Activated CD8-positive, alpha-beta memory T cell treated with anti-CD3 and anti-CD28 coated beads for 48 hours (primary cell): ENCODE measurements around the gene RPL31.

Experiments
- DNase-seq, 3 experiments: peaks; one replicate each; pipeline ENCODE4 v3.0.0-alpha.2; 2020; ENCODE audit warnings: low read depth in 2 of 3, low spot score in 2 of 3

RPL31 gene

DNA sequence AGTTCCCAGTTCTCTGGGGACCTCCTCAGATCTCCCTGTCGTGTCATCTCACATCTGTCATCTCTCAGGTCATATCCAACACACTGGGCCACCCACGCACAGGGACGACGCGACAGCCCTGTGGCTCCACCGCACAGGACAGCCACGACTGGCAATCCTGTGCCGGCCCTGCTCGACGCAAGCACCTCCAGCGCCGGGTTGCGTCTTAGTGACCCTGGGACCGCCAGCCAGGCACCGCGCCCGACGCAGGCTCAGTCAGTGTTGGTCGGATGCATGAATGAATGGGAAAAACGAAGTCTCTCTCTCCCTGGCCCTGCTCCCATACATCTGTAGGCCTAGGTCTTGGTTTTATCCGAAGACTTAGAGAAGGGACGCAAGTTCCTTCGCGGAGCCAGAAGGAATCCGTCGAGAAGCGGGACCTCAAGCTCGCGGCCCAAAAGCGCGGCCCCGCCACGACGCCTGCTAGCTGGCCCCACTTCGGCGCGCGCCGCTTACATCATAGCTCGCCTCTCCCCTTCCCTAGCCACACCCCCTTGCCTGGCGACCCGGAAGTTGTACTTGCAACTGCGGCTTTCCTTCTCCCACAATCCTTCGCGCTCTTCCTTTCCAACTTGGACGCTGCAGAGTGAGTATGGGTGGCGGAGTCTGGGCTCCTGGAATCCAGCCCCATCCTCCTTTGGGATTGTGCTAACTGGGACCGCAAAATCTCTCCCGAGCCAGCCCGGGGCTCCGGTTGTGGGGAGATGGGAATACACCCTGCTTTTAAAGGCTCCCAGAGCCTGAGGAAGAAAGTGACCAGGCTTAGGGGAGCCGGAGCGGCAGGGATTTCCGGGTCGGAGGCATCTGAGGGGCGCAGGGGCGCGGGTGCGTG is at the start of gene RPL31:
RPL31 (plus strand) TSS at position 599 of the 871 bp plus-strand sequence. CDS start 413 bp downstream, outside the sequence.
- peak; percentile 76 to 86 (median 86) for DNase-seq

DNA sequence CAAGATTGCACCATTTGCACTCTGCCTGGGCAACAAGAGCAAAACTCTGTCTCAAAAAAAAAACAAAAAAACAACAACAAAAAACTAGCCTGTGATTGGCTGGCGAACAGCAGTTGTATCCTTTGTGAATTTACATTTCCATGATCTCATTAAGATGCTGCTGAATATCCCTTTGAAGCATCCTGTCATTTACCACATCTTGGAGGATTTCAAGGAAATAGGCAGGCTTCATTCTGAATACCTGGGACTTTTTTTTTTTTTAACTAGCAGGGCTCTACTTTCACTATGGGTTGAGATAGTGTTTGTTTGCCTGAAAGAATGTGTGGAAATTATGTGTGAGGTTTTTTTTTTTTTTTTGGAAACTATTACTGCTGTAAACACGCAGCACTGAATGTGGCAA is 49.6 kb upstream of the RPL31 start:
- DNase-seq, result no peak

DNA sequence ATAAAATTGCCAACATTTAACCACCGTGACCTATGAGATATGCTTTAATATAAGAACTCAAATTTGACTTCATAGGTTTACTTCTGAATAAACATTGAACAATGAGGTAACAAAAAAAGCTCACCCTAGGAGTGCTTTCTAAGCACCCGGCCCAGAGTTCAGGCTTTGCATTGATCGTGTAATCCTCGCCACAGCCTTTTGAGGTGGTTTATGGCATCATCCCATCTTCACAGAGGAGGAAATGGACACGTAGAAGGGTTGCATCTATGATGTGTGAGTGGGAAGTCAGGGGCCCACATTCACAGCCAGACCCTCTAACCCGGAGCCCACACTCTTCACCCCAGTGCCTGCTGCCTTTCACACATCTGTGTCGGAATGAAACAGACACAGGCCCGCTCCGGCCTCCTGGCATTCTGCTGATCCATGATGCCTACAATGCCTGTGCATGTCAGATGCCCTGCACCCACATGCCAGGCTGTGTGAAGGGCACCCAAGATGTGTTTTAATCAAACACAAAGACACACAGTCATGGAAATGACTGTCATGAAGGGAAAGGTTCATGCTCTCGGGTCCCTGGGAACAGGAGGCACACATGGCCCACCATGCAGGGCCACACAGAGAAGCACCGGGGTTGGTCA is 48.6 kb upstream of the RPL31 start:
- no peak for DNase-seq

DNA sequence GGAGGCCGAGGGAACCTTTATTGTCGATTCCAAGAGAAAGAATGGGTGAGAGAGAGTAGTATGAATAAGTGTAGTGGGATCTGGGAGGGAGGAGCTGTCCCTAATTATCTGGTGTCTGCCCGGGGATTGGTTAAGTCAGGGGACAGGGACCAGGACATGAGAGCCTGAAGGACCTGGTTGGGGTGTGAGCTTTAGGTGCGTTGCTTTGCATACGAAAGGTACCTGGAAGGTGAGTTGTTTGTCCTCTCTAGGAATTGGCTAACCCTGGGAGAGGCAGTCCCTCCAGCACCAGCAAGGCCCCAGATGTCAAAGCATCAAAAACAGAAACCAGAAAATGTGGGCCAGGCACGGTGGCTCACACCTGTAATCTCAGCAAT is 48.1 kb upstream of the RPL31 start:
- DNase-seq, result no peak

DNA sequence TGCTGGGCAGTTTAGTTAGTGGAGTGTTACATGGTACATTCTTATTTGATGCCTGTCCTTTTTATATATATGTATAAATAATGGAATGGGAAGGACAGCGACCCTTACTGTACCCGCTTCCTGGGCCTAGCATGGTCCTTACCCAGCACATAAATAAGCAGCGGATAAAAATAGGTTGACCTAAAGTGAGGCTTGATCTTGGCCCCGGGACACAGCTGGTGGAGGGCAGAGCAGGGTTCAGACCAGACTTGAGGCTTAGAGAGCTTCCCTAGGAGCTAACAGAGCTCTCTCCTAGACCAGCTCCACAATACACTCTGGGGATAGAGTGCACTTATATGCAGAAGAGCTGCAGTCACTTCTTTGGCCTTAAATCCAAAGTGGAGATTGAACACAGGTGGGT is 46.9 kb upstream of the RPL31 start:
- no peak for DNase-seq

DNA sequence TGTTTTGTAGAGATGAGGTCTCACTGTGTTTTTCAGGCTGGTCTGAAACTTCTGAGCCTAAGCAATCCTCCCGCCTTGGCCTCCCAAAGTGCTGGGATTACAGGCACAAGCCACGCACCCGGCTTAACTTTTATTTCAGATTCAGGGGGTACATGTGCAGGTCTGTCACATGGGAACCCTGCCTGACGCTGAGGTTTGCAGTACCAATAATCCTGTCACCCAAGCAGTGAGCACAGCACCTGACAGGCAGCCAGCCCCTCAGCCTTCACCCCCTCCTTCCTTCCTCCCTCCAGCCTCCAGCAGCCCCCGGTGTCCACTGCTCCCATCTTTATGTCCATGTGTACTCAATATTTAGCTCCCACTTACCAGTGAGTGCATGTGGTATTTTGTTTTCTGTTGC is 46.0 kb upstream of the RPL31 start:
- DNase-seq, result no peak

DNA sequence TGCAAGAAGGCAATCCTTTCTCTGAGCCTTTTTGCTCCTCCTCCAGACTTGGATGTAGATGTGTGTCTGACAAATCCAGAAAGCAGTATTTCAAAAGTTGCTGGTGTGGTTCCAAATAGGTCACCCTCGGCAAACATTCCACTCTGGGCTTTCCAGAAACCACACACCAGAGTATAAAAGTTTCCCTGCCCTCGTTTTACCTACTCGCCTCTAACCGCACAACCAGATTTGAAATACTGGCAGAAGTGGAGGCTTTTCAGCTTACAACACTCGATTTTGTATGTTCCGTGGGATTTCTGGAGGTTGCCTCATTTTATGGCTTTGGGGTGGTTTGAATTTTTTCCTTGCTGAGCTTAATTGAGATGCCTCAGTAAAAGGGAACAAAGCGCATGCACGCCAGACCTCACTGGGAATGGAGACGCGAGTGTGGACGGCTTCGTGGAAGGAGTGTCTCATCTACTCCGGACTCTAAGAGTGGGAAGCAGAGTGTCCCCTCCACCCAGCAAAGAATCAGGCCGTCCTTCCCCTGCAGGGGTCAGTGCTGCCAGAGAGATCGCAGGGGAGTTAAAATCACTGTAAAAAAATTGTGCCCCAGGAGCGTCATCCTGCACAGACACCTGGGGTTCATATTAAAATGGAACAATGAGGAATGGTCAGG is 44.0 kb upstream of the RPL31 start:
- DNase-seq, result no peak

DNA sequence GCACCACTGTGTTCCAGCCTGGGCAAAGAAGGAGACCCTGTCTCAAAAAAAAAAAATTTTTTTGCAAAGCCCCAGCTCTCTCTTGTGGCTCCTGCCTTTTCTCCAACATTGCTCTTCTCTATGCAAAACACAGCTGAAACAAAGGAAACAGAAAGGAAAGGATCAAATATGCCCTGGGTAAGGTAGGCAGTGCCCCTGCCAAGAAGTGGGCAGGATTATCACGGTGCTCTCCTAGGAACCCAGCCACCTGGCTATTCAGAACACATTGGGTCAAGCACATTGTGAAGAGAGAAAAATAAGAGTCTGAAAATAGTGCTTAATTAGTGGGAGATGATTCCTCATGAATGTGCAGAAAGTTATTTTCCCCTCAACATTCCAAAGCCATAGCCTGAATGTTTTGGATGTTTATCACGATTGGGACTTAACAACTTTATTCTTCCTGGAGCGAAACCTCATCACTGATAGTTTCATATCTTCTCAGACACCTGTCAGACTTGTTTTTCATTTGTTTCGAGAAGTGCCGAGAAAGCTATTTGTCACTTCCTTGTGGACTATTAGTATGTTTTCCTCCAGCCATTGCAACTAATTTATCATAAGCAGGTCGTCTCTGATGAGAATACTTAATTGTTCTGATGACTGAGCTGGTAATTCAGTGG is 42.7 kb upstream of the RPL31 start:
- no peak for DNase-seq

DNA sequence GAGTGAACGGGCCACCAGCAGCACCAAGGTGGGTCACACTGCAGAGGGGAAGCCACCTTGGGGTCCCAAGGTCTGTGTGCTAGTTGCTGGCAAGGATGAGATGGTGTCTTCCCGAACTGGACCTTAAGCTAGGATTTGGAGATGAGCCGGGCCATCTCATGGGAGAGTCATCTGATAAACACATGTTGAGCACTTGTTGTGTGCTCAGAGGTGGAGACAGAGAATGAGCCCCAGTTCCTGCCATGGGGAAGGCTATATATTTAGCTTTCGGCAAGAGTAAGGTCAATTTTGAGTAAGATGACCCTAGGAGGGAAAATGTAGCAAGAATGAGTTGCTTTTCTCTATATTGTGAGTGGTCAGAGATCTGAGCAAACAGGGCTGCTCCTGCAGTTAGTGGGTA is 41.4 kb upstream of the RPL31 start:
- no peak for DNase-seq

DNA sequence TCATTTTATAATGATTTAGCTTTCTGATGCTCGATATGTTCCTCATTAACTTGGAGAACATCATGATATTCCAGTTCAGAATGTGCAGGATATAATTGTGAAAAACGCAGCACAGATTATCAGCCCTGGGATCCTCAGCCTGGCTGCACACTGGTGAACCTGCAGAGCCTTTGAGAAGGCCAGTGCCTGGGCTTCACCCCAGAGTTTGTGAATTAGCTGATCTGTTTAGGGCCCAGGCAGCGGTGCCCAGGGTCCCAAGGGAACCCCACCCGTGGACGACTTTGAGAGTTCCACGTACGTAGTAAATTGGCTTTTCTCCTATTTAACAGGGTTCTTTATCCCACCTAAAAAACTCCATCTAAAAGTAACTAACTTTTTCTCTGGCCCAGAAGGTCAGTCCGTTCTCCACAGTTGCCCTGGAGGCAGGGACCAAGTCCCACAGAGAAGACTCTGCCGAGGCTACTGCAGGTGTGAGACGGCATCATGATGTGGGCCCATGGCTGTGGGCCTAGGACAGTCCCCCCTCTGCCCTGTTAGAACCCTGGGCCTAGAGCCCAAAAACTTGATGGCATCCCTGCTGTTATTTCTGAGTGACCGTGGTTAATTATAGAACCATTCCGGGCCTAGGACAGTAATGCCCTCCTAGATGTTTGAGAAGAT is 39.6 kb upstream of the RPL31 start:
- DNase-seq, result no peak

DNA sequence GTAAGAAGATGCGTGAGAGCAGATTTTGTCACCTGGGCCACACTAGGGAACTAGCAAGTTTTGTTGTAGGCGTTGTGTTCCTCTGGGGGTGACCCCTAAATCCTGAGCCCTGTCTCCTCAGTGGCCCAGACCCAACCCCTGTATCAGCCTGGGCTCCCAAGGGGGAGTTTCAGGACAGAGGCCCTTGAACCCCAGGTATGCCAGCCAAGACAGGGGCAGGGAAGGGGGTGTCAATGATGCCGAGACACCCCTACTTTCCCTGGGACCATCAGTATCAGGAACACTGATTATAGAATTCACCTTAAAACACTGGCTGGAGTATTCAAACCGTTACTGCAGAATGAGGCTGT is 39.1 kb upstream of the RPL31 start:
- no peak for DNase-seq

DNA sequence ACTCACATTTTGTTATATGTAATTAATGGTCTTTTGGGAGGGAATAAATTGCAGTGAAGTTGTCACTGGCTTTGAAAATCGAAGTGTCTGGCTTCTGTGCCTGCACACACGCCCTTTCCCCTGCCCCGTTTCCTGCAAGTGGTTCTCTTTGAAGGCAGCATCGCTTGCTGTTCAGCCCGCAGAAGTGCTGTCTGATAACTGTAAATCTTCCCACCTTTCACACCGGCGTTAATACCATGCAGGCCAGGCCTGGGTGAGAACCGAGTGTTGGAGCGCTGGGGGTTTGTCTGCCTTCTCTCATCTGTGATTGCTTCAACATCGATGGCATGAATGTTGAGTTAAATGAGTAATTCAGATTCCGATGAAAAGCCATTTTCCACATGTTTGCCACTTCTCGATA is 37.9 kb upstream of the RPL31 start:
- DNase-seq, result no peak

DNA sequence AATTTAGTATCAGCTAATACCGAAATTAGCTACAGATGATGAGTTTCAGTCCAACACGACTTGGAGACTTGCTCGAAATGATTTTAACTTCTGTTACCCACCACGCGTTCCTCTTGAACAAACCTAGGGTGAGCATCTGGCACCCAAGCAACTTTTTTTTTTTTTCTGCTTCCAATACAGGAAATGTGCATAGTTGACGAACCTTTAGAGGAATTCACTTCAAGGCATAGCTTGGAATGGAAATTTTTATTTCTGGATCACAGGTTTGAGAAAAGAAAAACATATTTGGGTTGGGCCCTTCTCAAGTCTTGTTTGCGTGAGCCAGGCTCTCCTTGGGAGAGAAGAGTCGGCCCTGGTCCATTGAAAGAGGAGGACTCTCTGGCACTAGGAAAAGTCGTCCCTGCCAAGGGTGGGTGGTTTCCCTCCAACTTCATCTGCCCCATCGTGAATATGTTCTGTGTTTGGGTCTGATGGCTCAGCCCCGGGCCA is 37.4 kb upstream of the RPL31 start:
- DNase-seq, result no peak

DNA sequence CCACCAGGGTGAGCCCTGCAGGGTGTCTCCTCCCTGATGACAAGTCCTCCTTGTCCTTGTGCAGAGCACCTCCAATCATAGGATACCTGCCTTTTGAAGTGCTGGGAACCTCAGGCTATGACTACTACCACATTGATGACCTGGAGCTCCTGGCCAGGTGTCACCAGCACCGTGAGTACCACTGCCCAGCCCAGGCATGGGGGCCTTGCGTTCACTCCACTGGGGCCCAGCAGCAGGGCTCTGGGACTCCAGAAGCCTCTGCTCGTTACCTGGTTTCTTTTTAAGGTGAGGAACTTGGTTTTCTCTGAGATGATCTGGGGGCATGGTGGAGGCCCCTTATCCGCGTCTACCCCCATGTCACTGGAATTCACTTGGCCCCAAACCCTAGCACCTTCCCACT is 36.5 kb upstream of the RPL31 start:
- DNase-seq, result no peak

DNA sequence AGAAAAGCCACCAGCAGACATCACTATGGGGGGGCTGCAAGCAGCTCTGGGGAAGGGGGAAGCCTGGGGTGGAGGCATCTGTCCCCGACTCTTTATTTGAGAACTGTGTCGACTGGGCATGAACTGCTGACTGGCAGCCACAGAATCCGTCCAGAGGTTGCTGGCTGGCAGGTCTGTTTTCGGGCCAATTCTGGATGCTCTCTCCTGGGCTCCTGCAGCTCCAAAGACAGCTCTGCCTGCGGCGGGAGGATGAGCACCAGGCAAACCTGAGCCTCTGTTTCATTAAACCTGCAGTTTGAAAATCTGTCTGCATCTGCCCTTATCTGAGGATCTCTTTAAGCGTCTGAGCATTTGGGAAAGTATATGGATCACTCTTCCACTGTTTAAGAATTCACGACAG is 34.4 kb upstream of the RPL31 start:
- DNase-seq, result no peak

DNA sequence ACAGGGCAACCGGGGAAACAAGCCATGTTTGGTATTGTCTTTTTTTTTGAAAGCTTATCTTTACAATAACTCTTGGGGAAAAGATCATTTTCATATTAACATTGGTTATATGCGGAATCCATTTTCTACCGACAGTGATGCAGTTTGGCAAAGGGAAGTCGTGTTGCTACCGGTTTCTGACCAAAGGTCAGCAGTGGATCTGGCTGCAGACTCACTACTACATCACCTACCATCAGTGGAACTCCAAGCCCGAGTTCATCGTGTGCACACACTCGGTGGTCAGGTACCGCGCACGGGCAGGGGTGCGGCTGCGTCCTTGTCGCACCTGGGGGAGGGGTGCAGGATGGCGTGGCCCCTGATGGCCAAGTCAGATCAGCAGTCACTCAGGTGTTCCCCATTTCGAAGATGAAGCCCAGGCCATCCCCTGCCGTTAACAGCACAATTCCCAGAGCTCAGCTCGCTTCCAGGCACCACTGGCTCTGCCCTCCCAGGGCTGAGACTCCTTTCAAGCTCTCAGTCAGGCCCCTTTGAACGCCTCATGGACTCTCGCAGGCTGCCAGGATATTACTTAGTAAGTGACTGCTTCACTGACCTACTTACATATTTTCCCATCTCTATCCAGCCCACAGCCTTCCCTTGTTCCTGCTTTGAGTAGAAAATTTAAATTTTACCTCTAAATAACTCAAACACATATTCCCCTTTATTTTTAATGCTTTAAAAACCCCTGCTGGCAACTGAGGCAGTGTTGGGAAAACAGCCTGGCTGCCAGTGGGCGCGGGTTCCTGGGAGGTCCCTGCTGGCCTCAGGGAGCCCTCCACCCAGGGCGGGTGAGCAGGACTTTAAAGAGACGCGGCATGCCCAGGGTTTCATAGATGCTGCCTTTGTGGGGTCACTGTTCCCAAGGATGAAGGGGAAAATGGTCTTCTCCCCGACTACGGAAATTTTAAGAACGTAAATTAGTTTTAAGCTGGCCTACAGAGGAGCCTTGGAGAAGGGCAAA is 33.6 kb upstream of the RPL31 start:
- no peak for DNase-seq

DNA sequence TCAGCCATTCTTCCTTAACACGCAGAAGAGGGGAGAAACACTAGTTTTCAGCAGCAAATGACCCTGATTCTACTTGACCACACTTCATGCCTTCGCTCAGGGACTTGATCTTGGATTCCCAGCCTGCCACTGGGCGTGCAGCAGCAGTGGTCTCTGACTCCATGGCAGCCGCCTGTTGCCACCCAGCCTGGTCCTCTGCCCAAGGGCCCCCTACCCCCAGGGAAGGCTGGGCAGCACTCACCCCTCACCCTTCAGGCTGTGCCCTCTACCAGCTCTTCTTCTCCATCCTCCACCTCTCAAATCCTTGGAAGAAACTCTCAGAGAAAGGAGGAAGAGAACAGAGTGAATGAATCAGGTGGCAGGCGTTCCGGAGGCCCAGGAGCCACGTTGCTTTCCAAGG is 32.1 kb upstream of the RPL31 start:
- no peak for DNase-seq

DNA sequence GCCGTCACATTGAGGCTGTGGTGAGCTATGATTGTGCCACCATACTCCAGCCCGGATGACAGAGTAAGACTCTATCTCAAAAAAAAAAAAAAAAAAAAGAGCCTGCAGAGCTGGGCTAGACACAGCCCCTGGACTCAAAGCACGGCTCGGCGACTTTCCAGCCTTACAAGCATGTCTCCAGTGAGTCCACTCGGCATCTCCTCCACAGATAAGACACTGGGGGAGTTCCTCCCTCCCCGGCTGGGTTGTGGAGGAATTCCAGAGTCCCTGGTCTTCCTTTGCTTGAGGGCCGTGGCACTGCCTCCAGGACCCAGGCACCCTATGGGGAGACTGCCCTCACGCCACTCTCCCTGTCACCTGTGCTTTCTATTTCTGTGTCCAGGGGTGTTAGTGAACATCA is 30.9 kb upstream of the RPL31 start:
- DNase-seq, result no peak

DNA sequence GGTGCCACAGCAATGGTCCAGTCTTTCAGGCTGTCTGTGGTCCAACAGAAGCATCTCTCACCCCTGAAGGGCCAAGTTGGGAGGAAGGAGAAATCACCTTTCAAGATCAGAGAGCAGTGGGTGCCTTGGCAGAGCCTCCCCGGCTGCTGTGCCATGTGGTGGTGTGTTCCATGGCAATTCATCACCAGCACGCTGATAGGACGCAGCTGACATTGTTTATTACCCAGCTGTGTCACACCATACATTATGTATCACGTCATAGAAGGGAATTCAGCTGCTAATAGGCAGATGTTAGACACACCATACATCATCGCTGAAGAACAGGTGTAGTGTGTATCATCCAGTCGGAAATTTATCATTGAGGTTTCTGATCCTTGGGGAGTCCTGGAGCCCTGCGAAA is 29.6 kb upstream of the RPL31 start:
- no peak for DNase-seq
